H9 (cell line): ENCODE results near the gene NSUN6. TPM values are rescaled to one million over a fixed set of nuclear protein-coding genes. Genes with fewer than 3 reads are reported as not detected.
"Not testable (repeated sequence)": the region's sequence is repeated elsewhere in the genome, so short reads cannot be mapped to it uniquely, and the experiment has no call there.

Source experiments
- DNase-seq: peaks from one replicate; pipeline ENCODE4 v3.0.0-alpha.2; 2017
- H2AFZ ChIP-seq: one replicate; pipeline ENCODE4 v1.6.1; 2013; ENCODE audit warnings: mild to moderate bottlenecking, low read length, control low read depth, moderate library complexity
- H2AK5ac ChIP-seq: 2 replicates; pipeline ENCODE4 v1.6.1; 2013; ENCODE audit warnings: low read length, control low read depth, mixed read lengths; ENCODE audit not compliant: insufficient read length
- H2BK120ac ChIP-seq: one replicate; pipeline ENCODE4 v1.6.1; 2013; ENCODE audit warnings: low read depth, mild to moderate bottlenecking, low read length, control low read depth, inconsistent platforms; ENCODE audit not compliant: poor library complexity, severe bottlenecking
- H2BK12ac ChIP-seq: 2 replicates; pipeline ENCODE4 v1.6.1; 2013; ENCODE audit warnings: low read length, control low read depth, mixed read lengths, low read depth; ENCODE audit not compliant: insufficient read length
- H2BK15ac ChIP-seq: 2 replicates; pipeline ENCODE4 v1.6.1; 2013; ENCODE audit warnings: low read depth, low read length, control low read depth
- H2BK20ac ChIP-seq: one replicate; pipeline ENCODE4 v1.6.1; 2013; ENCODE audit warnings: low read depth, mild to moderate bottlenecking, low read length, control low read depth, inconsistent platforms; ENCODE audit not compliant: poor library complexity, severe bottlenecking
- H2BK5ac ChIP-seq: 2 replicates; pipeline ENCODE4 v1.6.1; 2013; ENCODE audit warnings: low read length, control low read depth, mixed read lengths; ENCODE audit not compliant: insufficient read length
- H3K14ac ChIP-seq: 2 replicates; pipeline ENCODE4 v1.6.1; 2013; ENCODE audit warnings: low read length, control low read depth; ENCODE audit not compliant: insufficient read depth
- H3K18ac ChIP-seq: 2 replicates; pipeline ENCODE4 v1.6.1; 2013; ENCODE audit warnings: low read depth, mild to moderate bottlenecking, mixed read lengths, low read length, control low read depth; ENCODE audit not compliant: insufficient read length
- H3K23ac ChIP-seq: 2 replicates; pipeline ENCODE4 v1.6.1; 2013; ENCODE audit warnings: low read length, control low read depth, mixed read lengths, low read depth; ENCODE audit not compliant: insufficient read length
- H3K23me2 ChIP-seq: 2 replicates; pipeline ENCODE4 v1.6.1; 2013; ENCODE audit warnings: low read depth, mild to moderate bottlenecking, mixed read lengths, low read length, control low read depth; ENCODE audit not compliant: insufficient read length, poor library complexity, severe bottlenecking
- H3K27ac ChIP-seq: 2 replicates; pipeline ENCODE4 v1.5.1; 2013; ENCODE audit warnings: low read length, control low read depth, mixed read lengths, low read depth; ENCODE audit not compliant: insufficient read length
- H3K27me3 ChIP-seq: 2 replicates; pipeline ENCODE4 v1.6.1; 2013; ENCODE audit warnings: low read length, control low read depth, inconsistent platforms; ENCODE audit not compliant: insufficient read depth
- H3K4ac ChIP-seq: 2 replicates; pipeline ENCODE4 v1.6.1; 2013; ENCODE audit warnings: low read depth, mild to moderate bottlenecking, control low read depth, inconsistent platforms, low read length, moderate library complexity
- H3K4me1 ChIP-seq: 2 replicates; pipeline ENCODE4 v1.6.1; 2013; ENCODE audit warnings: low read length, control low read depth, inconsistent platforms; ENCODE audit not compliant: insufficient read depth
- H3K4me2 ChIP-seq: 2 replicates; pipeline ENCODE4 v1.6.1; 2013; ENCODE audit warnings: low read length, control low read depth, mixed read lengths; ENCODE audit not compliant: insufficient read length, insufficient read depth
- H3K56ac ChIP-seq: 2 replicates; pipeline ENCODE4 v1.6.1; 2013; ENCODE audit warnings: low read depth, mild to moderate bottlenecking, mixed read lengths, low read length, control low read depth; ENCODE audit not compliant: insufficient read length
- H3K79me1 ChIP-seq: 2 replicates; pipeline ENCODE4 v1.6.1; 2013; ENCODE audit warnings: low read depth, mild to moderate bottlenecking, moderate library complexity, low read length, control low read depth, inconsistent platforms; ENCODE audit not compliant: insufficient read depth, poor library complexity, severe bottlenecking
- H3K79me2 ChIP-seq: 2 replicates; pipeline ENCODE4 v1.6.1; 2013; ENCODE audit warnings: low read length, control low read depth, inconsistent platforms; ENCODE audit not compliant: insufficient read depth
- H3K9ac ChIP-seq: 2 replicates; pipeline ENCODE4 v1.6.1; 2013; ENCODE audit warnings: low read length, control low read depth, mixed read lengths; ENCODE audit not compliant: insufficient read length; ENCODE audit errors: extremely low read depth
- H3K9me3 ChIP-seq: one replicate; pipeline ENCODE4 v1.6.1; 2013; ENCODE audit warnings: low read depth, low read length, inconsistent platforms; ENCODE audit not compliant: control insufficient read depth
- H3T11ph ChIP-seq: one replicate; pipeline ENCODE4 v1.6.1; 2013; ENCODE audit warnings: mild to moderate bottlenecking, low read length, control low read depth, inconsistent platforms
- H4K20me1 ChIP-seq: one replicate; pipeline ENCODE4 v1.6.1; 2013; ENCODE audit not compliant: control insufficient read depth, insufficient read length, insufficient read depth
- H4K5ac ChIP-seq: 2 replicates; pipeline ENCODE4 v1.6.1; 2013; ENCODE audit warnings: low read depth, mild to moderate bottlenecking, mixed read lengths, low read length, control low read depth; ENCODE audit not compliant: insufficient read length
- H4K8ac ChIP-seq: replicated peaks from 2 replicates; pipeline ENCODE4 v1.6.1; 2013; ENCODE audit warnings: low read length, control low read depth, mixed read lengths, low read depth; ENCODE audit not compliant: insufficient read length
- H4K91ac ChIP-seq: 2 replicates; pipeline ENCODE4 v1.6.1; 2013; ENCODE audit warnings: low read depth, mild to moderate bottlenecking, moderate library complexity, mixed read lengths, low read length, control low read depth; ENCODE audit not compliant: insufficient read length
- H3K27ac Mint-ChIP-seq, 3 experiments: 2 replicates in 2 of 3; 3 replicates in 1 of 3; pipeline ENCODE4 v1.8.0; 2020 to 2021; ENCODE audit warnings: mixed read lengths in 3 of 3, mild to moderate bottlenecking in 1 of 3, moderate library complexity in 1 of 3
- H3K27me3 Mint-ChIP-seq: 2 replicates; pipeline ENCODE4 v1.8.0; 2021; ENCODE audit warnings: low read depth, mild to moderate bottlenecking, moderate library complexity, mixed read lengths
- H3K36me3 Mint-ChIP-seq, 3 experiments: 2 replicates in 2 of 3; 3 replicates in 1 of 3; pipeline ENCODE4 v1.8.0; 2020 to 2021; ENCODE audit warnings: low read depth in 3 of 3, mixed read lengths in 3 of 3; ENCODE audit not compliant: insufficient read depth in 1 of 3
- H3K4me1 Mint-ChIP-seq, 2 experiments: 2 replicates each; pipeline ENCODE4 v1.8.0; 2020; ENCODE audit warnings: mixed read lengths in 2 of 2
- H3K4me3 Mint-ChIP-seq, 2 experiments: 2 replicates in 1 of 2; 3 replicates in 1 of 2; pipeline ENCODE4 v1.8.0; 2020 to 2021; ENCODE audit warnings: mild to moderate bottlenecking in 2 of 2, mixed read lengths in 2 of 2, moderate library complexity in 1 of 2
- H3K9me3 Mint-ChIP-seq, 2 experiments: 2 replicates in 1 of 2; 3 replicates in 1 of 2; pipeline ENCODE4 v1.8.0; 2020; ENCODE audit warnings: mild to moderate bottlenecking in 2 of 2, mixed read lengths in 2 of 2, moderate library complexity in 1 of 2
- WGBS: extraction: QIAGEN DNeasy Blood & Tissue Kit; methylation state at CpG from one replicate; pipeline ENCODE4 v1.1.7; 2013; ENCODE audit warnings: missing lambda C conversion rate, low lambda C conversion rate, mixed read lengths; ENCODE audit not compliant: insufficient read length; ENCODE audit errors: extremely low coverage; 5-methylcytosine and 5-hydroxymethylcytosine counted together
- total RNA-seq: library from RNA; stranded (reverse); gene quantifications from 2 replicates; pipeline ENCODE4 v1.2.1, GENCODE V29; 2021

NSUN6 gene
- total RNA-seq, 1 experiment from 2014 or later, result 11.9 TPM

GRCh38 chr10:18627452-18628018, 23.9 kb downstream of the NSUN6 start:
- peaks cover 18 to 19% of the 10 kb centered on the region in 2 experiments for H3K4me1 Mint-ChIP-seq
- H4K8ac ChIP-seq, H3K27me3 Mint-ChIP-seq, H2BK15ac ChIP-seq, H4K91ac ChIP-seq, H4K5ac ChIP-seq, H3K4me1 ChIP-seq, H2BK20ac ChIP-seq, H2AFZ ChIP-seq, H4K20me1 ChIP-seq, H3K9me3 Mint-ChIP-seq, H3K27ac ChIP-seq, H2BK120ac ChIP-seq, H3K4ac ChIP-seq, H3T11ph ChIP-seq, H2BK5ac ChIP-seq, H2AK5ac ChIP-seq, H3K36me3 Mint-ChIP-seq, H3K9me3 ChIP-seq, H3K27me3 ChIP-seq, H3K23ac ChIP-seq, H3K79me2 ChIP-seq, H3K56ac ChIP-seq, H2BK12ac ChIP-seq, H3K79me1 ChIP-seq, H3K23me2 ChIP-seq: not testable (repeated sequence)
- Histone ChIP-seq H3K4me2 (peak overlapping the region; percentile 18), H3K18ac (peak overlapping the region; percentile 67), H3K9ac (peak overlapping the region; percentile 64), H3K14ac (peak overlapping the region; percentile 85)
- peak overlapping the region; percentile 81 to 83 for H3K4me3 Mint-ChIP-seq
- peak; percentile 83 for DNase-seq
- peak overlapping the region in 2 of 3 experiments; percentile 94 to 98; a peak in 6 of 7 replicates for H3K27ac Mint-ChIP-seq
- WGBS, result no CpG with 5 or more reads among the region's 25 CpGs
